ENCODE measurements around the gene IPO11.

DNA sequence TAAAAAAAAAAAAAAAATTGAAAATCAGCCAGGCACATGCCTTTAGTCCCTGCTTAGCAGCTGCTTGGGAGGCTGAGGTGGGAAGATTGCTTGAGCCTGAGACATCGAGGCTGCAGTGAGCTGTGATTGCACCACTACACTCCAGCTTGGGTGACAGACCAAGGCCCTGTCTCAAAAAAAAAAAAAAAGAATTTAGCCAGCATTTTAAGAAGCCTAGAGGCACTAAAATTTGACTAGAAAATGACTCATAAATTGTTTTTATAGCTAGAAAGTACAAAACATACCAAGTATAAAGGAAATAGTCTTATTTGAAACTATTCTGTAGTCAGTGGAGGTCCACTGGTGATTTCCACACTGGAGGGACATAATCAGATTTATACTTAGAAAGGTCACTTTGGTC, 183.5 kb downstream of the IPO11 start:
- TF ChIP-seq, protein P1, sequence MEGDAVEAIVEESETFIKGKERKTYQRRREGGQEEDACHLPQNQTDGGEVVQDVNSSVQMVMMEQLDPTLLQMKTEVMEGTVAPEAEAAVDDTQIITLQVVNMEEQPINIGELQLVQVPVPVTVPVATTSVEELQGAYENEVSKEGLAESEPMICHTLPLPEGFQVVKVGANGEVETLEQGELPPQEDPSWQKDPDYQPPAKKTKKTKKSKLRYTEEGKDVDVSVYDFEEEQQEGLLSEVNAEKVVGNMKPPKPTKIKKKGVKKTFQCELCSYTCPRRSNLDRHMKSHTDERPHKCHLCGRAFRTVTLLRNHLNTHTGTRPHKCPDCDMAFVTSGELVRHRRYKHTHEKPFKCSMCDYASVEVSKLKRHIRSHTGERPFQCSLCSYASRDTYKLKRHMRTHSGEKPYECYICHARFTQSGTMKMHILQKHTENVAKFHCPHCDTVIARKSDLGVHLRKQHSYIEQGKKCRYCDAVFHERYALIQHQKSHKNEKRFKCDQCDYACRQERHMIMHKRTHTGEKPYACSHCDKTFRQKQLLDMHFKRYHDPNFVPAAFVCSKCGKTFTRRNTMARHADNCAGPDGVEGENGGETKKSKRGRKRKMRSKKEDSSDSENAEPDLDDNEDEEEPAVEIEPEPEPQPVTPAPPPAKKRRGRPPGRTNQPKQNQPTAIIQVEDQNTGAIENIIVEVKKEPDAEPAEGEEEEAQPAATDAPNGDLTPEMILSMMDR (IDR thresholded peaks at IDR 0.05) = no peak
- TF ChIP-seq EZH2 (IDR thresholded peaks at IDR 0.05) = no peak
